HG03196 (cell line): ENCODE measurements around the gene FRYL.
"Not testable (repeated sequence)": the region's sequence is repeated elsewhere in the genome, so short reads cannot be mapped to it uniquely, and the experiment has no call there.

Experiments used
- ATAC-seq: cut with Tn5 transposase; IDR thresholded peaks from one replicate; pipeline ENCODE4 v1.9.1; 2021; ENCODE audit not compliant: unreplicated experiment

Gene FRYL

DNA sequence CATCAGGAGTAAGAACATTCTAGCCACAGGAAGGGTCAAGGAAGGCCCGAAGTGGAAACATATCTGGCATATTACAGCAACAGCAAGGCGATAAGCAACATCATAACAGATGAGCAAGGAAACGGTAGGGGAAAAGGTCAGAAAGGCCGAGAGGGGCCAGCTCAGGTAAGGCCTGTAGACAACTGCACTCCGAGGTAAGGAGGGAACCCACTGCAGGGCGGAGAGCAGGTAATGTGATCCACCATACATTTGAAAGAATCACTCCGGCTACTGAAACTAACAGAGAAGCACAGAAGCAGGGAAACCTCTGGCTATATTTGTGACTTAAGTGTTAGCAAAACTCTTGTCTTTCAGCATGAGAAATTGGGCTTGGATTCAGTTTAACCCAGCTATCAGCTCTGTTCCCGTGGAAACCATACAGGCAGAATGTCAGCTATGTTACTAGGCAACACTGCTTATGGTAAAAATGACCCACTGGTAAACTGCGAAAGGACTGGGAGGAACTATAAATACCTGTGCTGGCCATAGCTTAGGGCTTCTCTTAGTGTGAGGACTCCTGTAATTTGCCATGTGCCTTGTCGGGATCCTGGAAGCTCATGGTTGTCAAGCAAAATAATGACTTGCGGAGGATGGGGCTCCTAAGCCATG is 31.0 kb downstream of the FRYL start:
- no peak for ATAC-seq

DNA sequence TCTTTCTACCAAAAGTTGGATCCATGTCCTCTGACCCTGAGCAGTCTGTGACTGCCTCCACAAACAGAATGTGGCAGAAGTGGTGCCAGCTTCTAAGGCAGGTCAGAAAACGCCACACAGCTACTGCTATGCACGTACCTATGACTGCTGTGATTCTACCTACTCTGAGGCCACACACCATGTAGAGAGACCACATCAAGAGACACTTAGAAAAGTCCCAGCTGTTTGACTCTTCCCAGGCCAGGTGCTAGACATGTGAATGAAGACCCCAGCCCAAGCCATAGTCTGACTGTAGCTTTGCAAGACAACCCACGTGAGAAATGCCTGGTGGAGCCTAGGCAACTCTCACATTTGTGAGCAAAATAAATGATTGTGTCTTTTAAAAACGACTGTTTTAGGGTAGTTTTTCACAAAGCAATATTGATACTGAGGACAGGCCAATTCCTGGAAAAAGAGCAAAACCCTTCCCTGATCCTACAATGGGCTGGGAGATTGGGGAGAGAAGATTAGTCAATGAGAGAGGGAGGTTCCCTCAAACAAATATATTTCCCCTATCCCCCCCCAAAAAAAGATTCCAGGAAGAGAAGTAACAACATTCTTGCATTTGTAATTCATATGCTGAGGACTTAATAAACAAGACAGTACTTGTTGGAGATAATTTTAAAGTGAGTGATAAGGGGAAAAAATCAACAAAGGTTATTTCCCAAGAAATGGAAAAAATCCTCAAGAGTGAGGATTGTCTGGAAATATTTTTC is 33.3 kb downstream of the FRYL start:
- ATAC-seq: no peak

DNA sequence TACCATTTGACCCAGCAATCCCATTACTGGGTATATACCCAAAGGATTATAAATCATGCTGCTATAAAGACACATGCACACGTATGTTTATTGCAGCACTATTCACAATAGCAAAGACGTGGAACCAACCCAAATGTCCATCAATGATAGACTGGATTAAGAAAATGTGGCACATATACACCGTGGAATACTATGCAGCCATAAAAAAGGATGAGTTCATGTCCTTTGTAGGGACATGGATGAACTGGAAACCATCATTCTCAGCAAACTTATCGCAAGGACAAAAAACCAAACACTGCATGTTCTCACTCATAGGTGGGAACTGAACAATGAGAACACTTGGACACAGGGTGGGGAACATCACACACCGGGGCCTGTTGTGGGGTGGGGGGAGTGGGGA is 34.9 kb downstream of the FRYL start:
- ATAC-seq: not testable (repeated sequence)

DNA sequence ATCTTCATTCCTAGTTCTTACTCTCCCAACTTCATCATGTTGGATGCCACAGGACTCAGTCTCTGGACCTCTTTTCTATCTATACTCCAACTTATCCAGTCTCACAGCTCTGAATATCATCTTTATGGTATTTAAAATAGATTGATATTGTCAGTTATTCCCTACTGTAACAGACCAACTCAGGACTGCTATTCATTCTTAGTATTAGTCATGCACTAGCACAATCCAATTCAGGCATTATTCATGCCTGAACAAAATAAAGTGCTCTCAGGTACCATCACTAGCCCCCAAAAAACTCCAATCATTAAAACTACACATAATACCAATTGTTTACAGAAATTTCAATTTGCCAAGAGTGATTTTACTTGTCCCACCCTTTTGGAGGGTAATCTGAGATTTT is 37.7 kb downstream of the FRYL start:
- no peak for ATAC-seq

DNA sequence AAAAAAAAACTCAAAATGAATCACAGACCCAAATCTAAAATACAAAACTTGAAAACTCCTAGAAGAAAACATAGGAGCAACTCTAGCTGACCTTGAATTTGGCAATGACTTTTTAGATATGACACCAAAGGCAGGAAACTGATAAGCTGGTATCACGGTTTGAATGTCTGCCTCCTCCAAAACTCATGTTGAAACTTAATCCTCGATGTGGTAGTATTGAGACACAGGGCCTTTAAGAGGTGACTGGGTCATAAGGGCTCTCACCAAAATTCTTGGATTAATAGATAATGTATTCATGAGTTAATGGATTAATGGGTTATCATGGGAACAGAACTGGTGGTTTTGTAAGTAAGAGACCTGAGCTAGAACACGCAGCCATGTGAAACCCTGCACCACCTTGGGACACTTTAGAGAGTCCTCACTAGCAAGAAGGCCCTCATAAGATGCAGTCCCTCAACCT is 40.5 kb downstream of the FRYL start:
- peak; percentile 63 for ATAC-seq

DNA sequence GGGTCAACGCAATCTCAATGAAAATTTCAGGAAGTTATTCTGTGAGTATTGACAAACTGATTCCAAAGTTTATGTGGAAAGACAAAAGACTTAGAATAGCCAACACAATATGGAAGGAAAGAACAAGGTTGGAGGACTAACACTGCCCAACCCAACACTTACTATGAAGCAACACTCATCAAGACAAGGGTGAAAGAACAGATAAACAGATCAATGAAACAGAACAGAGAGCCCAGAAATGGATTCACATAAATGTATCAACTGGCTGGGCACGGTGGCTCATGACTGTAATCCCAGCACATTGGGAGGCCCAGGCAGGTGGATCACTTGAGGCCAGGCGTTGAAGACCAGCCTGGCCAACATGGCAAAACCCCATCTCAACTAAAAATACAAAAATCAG is 41.2 kb downstream of the FRYL start:
- ATAC-seq: no peak

DNA sequence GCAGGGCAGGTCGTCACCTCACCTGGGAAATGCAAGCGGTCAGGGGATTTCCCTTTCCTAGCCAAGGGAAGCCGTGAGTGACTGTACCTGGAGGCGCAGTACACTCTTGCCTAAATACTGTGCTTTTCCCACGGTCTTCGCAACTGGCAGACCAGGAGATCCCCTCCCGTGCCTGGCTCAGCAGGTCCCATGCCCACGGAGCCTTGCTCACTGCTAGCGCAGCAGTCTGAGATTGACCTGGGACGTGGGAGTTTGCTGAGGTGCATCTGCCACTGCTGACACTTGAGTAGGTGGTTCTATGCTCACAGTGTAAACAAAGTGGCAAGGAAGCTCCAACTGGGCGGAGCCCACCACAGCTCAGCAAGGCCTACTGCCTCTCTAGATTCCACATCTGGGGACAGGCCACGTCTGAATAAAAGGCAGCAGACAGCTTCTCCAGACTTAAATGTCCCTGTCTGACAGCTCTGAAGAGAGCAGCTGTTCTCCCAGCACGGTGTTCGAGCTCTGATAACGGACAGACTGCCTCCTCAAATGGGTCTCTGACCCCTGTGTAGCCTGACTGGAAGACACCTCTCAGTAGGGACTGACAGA is 51.1 kb downstream of the FRYL start:
- not testable (repeated sequence) for ATAC-seq

DNA sequence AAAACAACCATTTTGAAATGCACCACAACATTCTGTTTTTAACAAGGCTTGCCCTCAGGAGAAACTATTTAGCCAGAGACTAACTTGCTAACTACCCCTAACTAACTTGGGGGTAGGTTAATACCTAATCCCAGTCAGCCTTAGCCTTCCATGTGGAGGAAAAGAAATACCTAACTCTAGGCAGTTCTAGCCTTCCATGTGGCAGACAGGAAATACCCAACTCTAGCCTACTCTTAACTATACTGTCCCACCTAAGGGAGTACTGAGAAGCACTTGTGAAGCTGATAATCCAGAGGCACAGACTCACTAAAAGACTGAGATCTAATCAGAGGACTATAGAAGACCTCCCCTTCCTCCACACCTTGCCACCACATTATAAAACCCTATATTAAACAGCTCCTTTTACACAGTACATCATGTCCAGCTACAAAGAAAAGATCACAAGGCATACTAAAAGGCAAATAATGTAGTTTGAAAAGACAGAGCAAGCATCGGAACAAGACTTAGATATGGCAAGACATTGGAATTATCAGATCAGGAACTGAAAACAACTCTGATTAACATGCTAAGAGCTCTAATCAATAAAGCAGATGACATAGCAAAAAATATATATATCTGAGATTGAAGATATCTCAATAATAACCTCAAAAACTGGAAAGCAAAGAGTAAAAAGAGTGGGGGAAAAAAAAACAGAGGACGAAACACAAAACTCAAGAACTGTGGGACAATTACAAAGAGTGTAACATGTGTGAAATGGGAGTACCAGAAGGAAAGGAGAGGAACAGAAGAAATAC is 52.2 kb downstream of the FRYL start:
- no peak for ATAC-seq

DNA sequence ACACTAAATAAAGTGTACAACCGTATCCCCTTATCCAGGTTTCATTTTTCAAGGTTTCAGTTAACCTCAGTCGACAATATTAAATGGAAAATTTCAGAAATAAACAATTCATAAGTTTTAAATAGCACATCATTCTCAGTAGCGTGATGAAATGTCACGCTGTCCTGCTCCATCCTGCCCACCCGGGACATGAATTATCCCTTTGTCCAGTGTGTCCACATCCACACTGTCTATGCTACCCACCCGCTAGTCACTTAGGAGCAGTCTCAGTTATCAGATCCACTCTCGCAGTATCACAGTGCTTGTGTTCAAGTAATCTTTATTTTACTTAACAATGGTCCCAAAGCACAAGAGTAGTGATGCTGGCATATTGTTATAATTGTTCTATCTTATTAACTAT is 54.7 kb downstream of the FRYL start:
- no peak for ATAC-seq

DNA sequence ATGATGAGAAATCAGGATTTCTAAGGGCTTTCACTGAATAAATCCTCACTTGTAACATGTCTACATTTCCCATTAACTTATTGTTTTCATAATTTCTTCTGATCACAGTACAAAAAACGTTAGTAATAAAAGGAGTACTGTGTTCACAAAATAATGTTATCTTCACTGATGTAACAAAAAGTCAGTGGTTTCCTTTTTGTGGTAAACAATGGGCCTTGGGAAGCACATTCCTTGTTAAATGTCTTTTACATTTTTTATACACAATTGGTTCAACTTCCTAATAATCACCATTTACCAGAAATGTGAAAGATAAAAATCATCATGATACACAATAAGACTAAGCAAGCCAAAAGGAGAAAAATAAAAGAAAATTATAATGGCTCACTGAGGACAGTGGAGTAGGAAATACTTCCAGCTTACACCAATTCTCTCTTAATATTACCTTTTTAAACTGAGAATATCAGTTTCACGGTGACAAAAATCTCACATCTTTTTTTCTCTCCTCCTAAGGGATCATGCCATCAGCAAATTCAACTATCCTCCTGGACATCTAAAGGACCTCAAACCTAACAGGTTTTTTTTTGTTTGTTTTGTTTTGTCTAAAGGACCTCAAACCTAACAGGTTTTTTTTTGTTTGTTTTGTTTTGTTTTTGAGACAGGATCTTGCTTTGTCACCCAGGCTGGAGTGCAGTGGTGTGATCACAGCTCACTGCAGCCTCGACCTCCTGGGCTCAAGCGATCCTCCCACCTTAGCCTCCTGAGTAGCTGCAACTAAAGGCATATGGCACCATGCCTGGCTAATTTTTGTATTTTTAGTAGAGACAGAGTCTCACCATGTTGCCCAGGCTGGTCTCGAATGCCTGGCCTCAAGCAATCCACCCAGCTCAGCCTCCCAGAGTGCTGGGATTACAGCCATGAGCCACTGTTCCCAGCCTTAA is 57.3 kb downstream of the FRYL start:
- no peak for ATAC-seq

DNA sequence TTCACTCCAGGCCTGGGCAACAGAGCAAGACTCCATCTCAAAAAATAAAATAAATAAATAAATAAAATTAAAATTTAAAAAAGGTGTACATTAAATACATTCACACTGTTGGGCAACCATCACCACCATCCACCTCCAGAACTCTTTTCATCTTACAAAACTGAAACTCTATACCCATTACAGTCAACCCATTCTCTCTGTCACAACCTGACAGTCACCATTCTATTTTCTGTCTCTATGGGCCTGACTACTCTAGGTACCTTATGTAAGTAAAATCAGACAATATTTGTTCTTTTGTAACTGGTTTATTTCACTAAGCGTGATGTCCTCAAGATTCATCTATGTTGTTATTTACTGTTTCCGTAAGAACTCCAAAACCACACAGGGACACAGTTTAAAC is 59.6 kb downstream of the FRYL start:
- ATAC-seq: no peak

DNA sequence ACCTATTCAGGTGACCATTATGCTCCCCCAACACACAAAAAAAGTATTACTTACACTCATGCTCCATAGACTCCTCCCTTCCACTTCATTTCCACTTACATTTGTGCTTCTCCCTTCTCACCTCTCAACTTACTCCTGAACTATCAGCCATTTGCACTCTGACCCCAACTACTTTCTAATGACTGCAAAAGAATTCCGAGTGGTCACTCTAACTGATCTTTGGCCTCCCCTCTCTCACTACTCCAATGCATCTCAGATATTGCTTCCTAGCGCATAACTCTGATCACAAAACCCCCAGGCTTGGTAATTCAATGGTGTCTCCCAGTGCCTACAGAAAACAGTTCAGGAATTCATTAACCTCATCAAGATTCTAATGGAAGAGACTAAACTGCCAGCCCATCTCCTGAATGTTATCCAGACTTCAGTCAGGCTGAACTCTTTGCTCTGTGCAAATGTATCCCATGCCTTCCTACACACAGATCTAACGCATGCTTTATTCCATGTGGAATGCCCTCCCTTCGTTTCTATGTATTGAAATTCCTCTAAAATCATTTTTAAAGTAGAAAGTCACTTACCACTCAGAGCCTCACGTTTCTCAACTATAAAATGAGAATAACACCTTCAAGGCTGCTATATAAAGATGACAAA is 61.1 kb downstream of the FRYL start:
- ATAC-seq: no peak

DNA sequence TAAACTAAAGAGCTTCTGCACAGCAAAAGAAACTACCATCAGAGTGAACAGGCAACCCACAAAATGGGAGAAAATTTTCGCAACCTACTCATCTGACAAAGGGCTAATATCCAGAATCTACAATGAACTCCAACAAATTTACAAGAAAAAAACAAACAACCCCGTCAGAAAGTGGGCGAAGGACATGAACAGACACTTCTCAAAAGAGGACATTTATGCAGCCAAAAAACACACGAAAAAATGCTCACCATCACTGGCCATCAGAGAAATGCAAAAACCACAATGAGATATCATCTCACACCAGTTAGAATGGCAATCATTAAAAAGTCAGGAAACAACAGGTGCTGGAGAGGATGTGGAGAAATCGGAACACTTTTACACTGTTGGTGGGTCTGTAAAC is 63.8 kb downstream of the FRYL start:
- not testable (repeated sequence) for ATAC-seq

DNA sequence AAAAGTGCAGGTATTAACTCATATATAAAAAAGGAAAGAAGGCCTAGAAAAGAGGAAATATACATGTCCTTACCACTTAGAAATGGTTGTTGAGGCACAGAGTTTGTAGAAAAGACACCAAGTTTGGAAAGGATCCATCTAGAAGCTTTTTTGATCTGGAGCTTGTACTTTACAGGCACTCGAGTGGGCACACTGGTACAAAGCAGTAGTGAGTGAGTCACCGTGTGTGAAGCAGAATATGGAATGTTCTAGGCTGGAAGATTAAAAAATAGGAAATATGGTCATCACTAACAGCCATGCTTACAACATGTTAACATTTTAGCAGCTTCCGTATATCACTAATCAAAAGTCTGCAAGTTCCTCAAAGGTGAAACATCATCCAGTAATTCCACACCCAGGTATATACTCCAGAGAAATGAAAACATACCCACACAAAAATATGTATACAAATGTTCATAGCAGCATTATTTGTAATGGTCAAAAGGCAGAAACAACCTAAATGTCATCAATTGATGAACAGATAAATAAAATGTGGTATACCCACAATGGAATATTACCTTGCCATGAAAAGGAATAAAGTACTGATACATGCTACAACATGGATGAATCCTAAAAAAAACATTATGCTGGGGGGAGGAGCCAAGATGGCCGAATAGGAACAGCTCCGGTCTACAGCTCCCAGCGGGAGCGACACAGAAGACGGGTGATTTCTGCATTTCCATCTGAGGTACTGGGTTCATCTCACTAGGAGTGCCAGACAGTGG is 69.5 kb downstream of the FRYL start:
- no peak for ATAC-seq

DNA sequence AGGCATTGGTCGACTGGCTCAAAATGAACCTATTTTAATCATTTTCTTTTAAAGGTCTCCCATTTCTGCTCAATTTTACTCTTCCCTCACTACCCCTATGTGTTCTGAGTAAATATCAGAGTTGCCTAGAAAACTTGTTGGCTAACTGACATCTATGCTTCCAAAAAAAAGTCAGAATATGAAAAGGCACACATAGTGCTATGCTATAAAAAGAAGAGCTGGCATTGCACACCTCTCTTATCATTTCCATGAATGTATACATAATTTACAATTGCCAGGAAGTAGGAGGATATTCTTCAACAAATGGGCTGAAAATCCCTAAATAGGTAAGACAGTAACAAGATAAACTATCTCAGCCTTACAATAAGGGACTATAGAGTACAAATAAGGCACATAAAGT is 70.2 kb downstream of the FRYL start:
- ATAC-seq: no peak

DNA sequence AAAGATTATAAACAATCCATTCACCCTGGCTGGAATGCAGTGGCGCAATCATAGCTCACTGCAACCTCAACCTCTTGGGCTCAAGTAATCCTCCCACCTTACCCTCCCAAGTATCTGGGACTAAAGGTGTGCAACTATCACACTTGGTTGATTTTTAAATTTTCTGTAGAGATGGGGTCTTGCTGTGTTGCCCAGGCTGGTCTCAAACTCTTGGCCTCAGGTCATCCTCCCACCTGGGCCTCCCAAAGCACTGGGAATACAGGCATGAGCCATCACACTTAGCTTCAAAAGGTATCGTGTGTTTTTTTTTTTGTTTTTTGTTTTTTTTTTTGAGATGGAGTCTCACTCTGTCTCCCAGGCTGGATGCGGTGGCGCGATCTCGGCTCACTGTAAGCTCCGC is 71.5 kb downstream of the FRYL start:
- no peak for ATAC-seq

DNA sequence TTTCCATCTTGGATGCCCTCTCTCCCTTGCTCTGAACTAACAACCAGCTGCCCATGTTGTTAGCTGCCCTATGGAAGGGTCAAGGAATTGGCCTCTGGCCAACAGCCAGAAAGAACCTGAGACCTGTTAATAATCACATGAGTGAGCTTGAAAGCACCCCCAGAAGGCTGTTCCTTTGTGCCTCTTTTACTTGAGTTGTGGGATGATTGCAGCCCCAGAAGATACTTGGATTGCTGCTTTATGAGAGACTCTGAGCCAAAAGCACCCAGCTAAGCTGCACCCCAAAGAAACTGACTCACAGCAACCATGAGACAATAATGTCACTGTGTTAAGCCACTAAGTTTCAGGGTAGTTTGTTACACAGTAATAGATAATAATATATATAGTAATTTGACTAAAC is 73.3 kb downstream of the FRYL start:
- ATAC-seq: no peak

DNA sequence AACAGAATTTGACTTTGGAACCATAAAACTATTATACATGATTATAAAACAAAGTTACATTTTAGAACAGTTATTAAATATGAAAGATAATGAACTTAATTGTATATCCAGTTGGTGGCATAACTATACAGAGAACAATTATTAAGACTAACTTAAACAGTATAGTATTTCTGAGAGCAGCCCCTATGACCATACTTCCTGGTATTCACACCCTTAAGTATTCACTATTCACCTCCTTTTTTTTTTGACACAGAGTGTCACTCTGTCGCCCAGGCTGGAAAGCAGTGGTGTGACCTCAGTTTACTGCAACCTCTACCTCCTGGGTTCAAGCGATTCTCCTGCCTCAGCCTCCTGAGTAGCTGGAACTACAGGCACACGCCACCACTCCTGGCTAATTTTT is 74.5 kb downstream of the FRYL start:
- ATAC-seq: no peak

DNA sequence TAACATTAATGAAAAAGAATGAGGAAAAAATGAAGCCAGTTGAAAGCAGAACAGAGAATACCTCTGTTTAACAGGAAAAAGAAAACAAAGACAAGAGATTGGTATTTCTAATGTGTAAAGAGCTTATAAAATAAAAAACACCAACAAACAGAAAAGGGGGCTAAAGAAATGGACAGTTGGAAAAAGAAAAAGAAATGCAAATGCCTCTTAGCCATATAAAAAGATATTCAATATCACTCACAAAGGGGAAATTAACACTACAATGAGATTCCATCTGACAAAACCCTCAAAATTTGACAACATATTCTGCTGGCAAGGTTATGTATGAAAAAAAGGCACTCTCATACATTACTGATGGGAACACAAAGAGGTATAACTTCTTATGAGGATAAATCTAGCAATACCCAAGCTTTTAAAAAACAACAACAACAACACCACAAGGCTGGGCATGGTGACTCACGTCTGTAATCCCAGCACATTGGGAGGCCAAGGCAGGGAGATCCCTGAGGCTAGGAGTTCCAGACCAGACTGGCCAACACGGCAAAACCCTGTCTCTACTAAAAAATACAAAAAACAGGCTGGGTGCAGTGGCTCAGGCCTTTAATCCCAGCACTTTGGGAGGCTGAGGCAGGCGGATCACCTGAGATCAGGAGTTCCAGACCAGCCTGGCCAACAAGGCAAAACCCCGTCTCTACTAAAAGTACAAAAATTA is 75.8 kb downstream of the FRYL start:
- ATAC-seq: no peak
